K562 (cell line): ENCODE results near the gene BTRC. TPM values are rescaled to one million over a fixed set of nuclear protein-coding genes. Genes with fewer than 3 reads are reported as not detected.

ENCODE experiments used
- ATAC-seq: fragments of 200-7000 bp; cut with Tn5 transposase; 3 replicates; pipeline ENCODE4 v1.9.1; 2020; ENCODE audit warnings: moderate library complexity
- BruUV-seq: library from RNA; stranded (reverse); fragments of 400-500 nt; replicated peaks from 2 replicates; lab custom pipeline; 2021; lab: Mats Ljungman, UMichigan
- CTCF ChIA-PET: fragments of 300-600 bp; formaldehyde crosslinking; extraction: SDS; loops from one replicate; lab custom pipeline; 2021; ENCODE audit warnings: low intra/inter-chr PET ratio; lab: Yijun Ruan, JAX
- POLR2A ChIA-PET: fragments of 300-600, 350-650 bp; sonication (Branson Sonifier 250); formaldehyde crosslinking; extraction: SDS; loops from one replicate; lab custom pipeline; 2021; ENCODE audit warnings: antibody characterized with exemption, inconsistent platforms; lab: Yijun Ruan, JAX
- DNase-seq, 4 experiments: peaks; one replicate each; pipeline versions ENCODE4 v3.0.0 to v3.0.0-alpha.2; 2011 to 2018; ENCODE audit warnings: low spot score in 3 of 4, mixed read lengths in 3 of 4; ENCODE audit errors: extremely low read depth in 1 of 4
- FAIRE-seq: peaks from 2 replicates; lab custom pipeline; 2011; peaks lifted over from hg19 to GRCh38; lab: Jason Lieb, UNC
- H2AFZ ChIP-seq: 2 replicates; pipeline ENCODE4 v1.6.0; 2011; ENCODE audit warnings: low read depth, low read length, control low read depth, inconsistent platforms
- H3K27ac ChIP-seq: fragments of 200-600 bp; 3 replicates; pipeline ENCODE4 v1.8.0; 2011; ENCODE audit warnings: low read depth, mild to moderate bottlenecking, control low read depth, inconsistent platforms, low read length, moderate library complexity, mixed read lengths; ENCODE audit errors: extremely low read depth
- H3K27me3 ChIP-seq, 2 experiments: fragments of 300-600 bp in 1 of 2; 2 replicates in 1 of 2; 3 replicates in 1 of 2; pipeline versions ENCODE4 v1.6.0 to v1.8.0; 2011; ENCODE audit warnings: inconsistent platforms in 2 of 2, low read length in 2 of 2, mild to moderate bottlenecking in 1 of 2, mixed read lengths in 1 of 2, moderate library complexity in 1 of 2; ENCODE audit not compliant: control insufficient read depth in 2 of 2, insufficient read depth in 2 of 2
- H3K36me3 ChIP-seq: fragments of 300-600 bp; 3 replicates; pipeline ENCODE4 v1.8.0; 2011; ENCODE audit warnings: mild to moderate bottlenecking, low read length, inconsistent platforms; ENCODE audit not compliant: control insufficient read depth, insufficient read depth
- H3K4me1 ChIP-seq, 2 experiments: fragments of 200-600 bp in 1 of 2; replicated peaks in 1 of 2; 2 replicates in 1 of 2; 3 replicates in 1 of 2; pipeline versions ENCODE4 v1.5.1 to v1.8.0; 2011; ENCODE audit warnings: inconsistent platforms in 2 of 2, low read length in 2 of 2, mild to moderate bottlenecking in 1 of 2, mixed read lengths in 1 of 2, moderate library complexity in 1 of 2; ENCODE audit not compliant: control insufficient read depth in 2 of 2, insufficient read depth in 2 of 2
- H3K4me2 ChIP-seq: 2 replicates; pipeline ENCODE4 v1.6.1; 2011; ENCODE audit warnings: low read length, control low read depth, inconsistent platforms, mixed read lengths; ENCODE audit not compliant: insufficient read depth
- H3K4me3 ChIP-seq: fragments of 200-600 bp; sonication (generic), shearing (Covaris generic); 2 replicates; pipeline ENCODE4 v1.5.1; 2016; ENCODE audit warnings: control low read depth, inconsistent platforms
- H3K79me2 ChIP-seq: fragments of 200-600 bp; 3 replicates; pipeline ENCODE4 v1.8.0; 2011; ENCODE audit warnings: low read length, inconsistent platforms; ENCODE audit not compliant: control insufficient read depth, insufficient read depth
- H3K9ac ChIP-seq, 2 experiments: 2 replicates each; pipeline versions ENCODE4 v1.6.0 to v1.6.1; 2011; ENCODE audit warnings: low read depth in 2 of 2, low read length in 2 of 2, control low read depth in 1 of 2, inconsistent platforms in 1 of 2, mild to moderate bottlenecking in 1 of 2, mixed read lengths in 1 of 2; ENCODE audit not compliant: insufficient read depth in 1 of 2
- H3K9me1 ChIP-seq: one replicate; pipeline ENCODE4 v1.6.0; 2011; ENCODE audit warnings: inconsistent platforms, mild to moderate bottlenecking, low read length, moderate library complexity; ENCODE audit not compliant: control insufficient read depth, insufficient read depth
- H3K9me3 ChIP-seq: replicated peaks from 2 replicates; pipeline ENCODE4 v1.5.1; 2011; ENCODE audit warnings: low read depth, low read length, inconsistent platforms; ENCODE audit not compliant: control insufficient read depth, insufficient read depth
- H4K20me1 ChIP-seq: replicated peaks from 2 replicates; pipeline ENCODE4 v1.6.1; 2011; ENCODE audit warnings: low read length, inconsistent platforms, mixed read lengths; ENCODE audit not compliant: control insufficient read depth, insufficient read depth
- ARID3A ChIP-seq: IDR thresholded peaks from 2 replicates; pipeline ENCODE4 v1.6.1; 2012; ENCODE audit warnings: low read depth, low read length, improper control_type of control experiment, borderline replicate concordance
- TAL1 ChIP-seq: fragments of 450-650 bp; IDR thresholded peaks from 2 replicates; pipeline ENCODE4 v1.6.1; 2016; ENCODE audit warnings: mild to moderate bottlenecking
- ZNF280A ChIP-seq: fragments of 450-650 bp; IDR thresholded peaks from 2 replicates; pipeline ENCODE4 v1.6.1; 2018; ENCODE audit warnings: mild to moderate bottlenecking, low read depth; ENCODE audit not compliant: partially characterized antibody
- WGBS: fragments of 100-300 bp; shearing (Covaris generic); methylation state at CpG from one replicate; pipeline ENCODE4 v1.1.6; 2016; ENCODE audit warnings: low coverage, mixed read lengths; ENCODE audit not compliant: insufficient coverage; ENCODE audit errors: missing lambda C conversion rate; 5-methylcytosine and 5-hydroxymethylcytosine counted together
- in situ Hi-C: fragments of 300-500 bp; cut with MboI; formaldehyde crosslinking; loops from 4 replicates; pipeline ENCODE4 v1.15.0; 2018; ENCODE audit warnings: inconsistent platforms, mixed read lengths
- intact Hi-C: fragments of 100-400 bp; cut with micrococcal nuclease; formaldehyde crosslinking; loops from 2 replicates; pipeline ENCODE4 v1.14.2; 2022
- polyA plus RNA-seq, 8 experiments: library from polyadenylated mRNA; depleted of rRNA in 4 of 8; stranded (reverse) in 5 of 8; unstranded in 3 of 8; fragments of >200 nt; fragmentation: Nextera tagmentation in 2 of 8; fragmentation: Illumina TruSeq in 1 of 8; extraction: Ambion mirVana in 2 of 8; extraction: Trizol in 1 of 8; gene quantifications; 2 replicates each; pipeline versions ENCODE4 v1.2.1 to v1.2.3, GENCODE V29; 2011 to 2014; ENCODE audit warnings: inconsistent platforms in 1 of 8, missing spikeins in 1 of 8
- total RNA-seq, 7 experiments: library from RNA; depleted of rRNA in 6 of 7; stranded (reverse); fragments of >200 nt in 6 of 7; fragmentation: Illumina TruSeq in 2 of 7; extraction: Trizol in 2 of 7; gene quantifications; 2 replicates each; pipeline versions ENCODE4 v1.2.1 to v1.2.3, GENCODE V29; 2011 to 2021; ENCODE audit warnings: low replicate concordance in 1 of 7

The BTRC gene
- total and polyA plus RNA-seq, 9 of the 15 experiments (the other 6 are each of a cell fraction or from before 2014, with no cell fraction given): 1.6 to 15.4 (median 7.0) TPM

GRCh38 chr10:101388676-101389276 is 34.8 kb downstream of the BTRC start:
- Histone ChIP-seq H3K4me2 (no peak overlapping the region), H4K20me1 (no peaks in the 10 kb centered on the region; the same call in 1 of the 2 replicates), H3K4me3 (no peak overlapping the region), H3K9ac (no peak overlapping the region), H3K27me3 (no peaks in the 10 kb centered on the region), H3K9me3 (no peaks in the 10 kb centered on the region), H3K27ac (no peak overlapping the region), H2AFZ (no peak overlapping the region)
- no peak for DNase-seq
- in situ Hi-C loops (no loop called here), intact Hi-C loops (no loop called here)
- FAIRE-seq: no peak
- ATAC-seq: no peak
- 93% methylated on average over 2 of the region's 2 CpGs for WGBS
- CTCF ChIA-PET: no interaction called here
- POLR2A ChIA-PET: no interaction called here
- no TSS peak for BruUV-seq
- no peak for TF ChIP-seq ZNF280A
- no peak for TF ChIP-seq TAL1
- no peak for TF ChIP-seq ARID3A
- TF ChIP-seq, all 486 proteins: peak for 0
- Histone ChIP-seq H3K79me2 (no peaks in the 10 kb centered on the region), H3K9me1 (no peaks in the 10 kb centered on the region), H3K4me1 (no peaks in the 10 kb centered on the region), H3K36me3 (no peaks in the 10 kb centered on the region)
